OCI-LY7 (cell line): ENCODE measurements around the gene C1orf115.

ENCODE experiments used
- EZH2phosphoT487 ChIP-seq: fragments of 200-600 bp; sonication (generic); IDR thresholded peaks from 2 replicates; pipeline ENCODE4 v1.6.1; 2018; ENCODE audit warnings: low read depth, borderline replicate concordance, mild to moderate bottlenecking, mixed run types, antibody characterized with exemption, low read length, moderate library complexity, mixed read lengths
- TF ChIP-seq, protein P1 (sequence below): fragments of 200-600 bp; sonication (generic); conservative IDR thresholded peaks from 2 replicates; pipeline ENCODE4 v1.5.1; 2014; ENCODE audit warnings: mild to moderate bottlenecking, antibody characterized with exemption, low read length, moderate library complexity, mixed read lengths

DNA sequence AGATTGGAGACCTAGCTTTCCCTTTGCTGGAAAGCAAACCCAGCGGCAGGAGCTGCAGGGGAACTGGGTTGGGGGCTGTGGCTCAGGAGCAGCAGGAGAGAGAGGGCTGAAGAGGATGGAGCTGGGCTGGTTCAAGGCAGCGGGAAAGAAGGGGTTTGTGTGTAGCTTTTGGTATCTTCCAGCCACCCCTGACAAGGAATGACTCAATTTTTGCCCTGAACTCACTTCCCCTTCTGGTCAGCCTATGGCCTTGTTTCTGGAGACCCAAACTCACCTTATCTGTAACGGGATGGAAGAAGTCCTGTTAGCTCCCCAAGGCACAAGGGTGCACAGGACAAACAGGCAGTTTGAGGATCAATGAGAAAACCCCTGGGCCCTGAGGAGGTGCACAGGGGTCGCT, 13.1 kb downstream of the C1orf115 start:
- TF ChIP-seq, protein P1, sequence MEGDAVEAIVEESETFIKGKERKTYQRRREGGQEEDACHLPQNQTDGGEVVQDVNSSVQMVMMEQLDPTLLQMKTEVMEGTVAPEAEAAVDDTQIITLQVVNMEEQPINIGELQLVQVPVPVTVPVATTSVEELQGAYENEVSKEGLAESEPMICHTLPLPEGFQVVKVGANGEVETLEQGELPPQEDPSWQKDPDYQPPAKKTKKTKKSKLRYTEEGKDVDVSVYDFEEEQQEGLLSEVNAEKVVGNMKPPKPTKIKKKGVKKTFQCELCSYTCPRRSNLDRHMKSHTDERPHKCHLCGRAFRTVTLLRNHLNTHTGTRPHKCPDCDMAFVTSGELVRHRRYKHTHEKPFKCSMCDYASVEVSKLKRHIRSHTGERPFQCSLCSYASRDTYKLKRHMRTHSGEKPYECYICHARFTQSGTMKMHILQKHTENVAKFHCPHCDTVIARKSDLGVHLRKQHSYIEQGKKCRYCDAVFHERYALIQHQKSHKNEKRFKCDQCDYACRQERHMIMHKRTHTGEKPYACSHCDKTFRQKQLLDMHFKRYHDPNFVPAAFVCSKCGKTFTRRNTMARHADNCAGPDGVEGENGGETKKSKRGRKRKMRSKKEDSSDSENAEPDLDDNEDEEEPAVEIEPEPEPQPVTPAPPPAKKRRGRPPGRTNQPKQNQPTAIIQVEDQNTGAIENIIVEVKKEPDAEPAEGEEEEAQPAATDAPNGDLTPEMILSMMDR: no peak
- no peak for TF ChIP-seq EZH2phosphoT487
